Measurements from ENCODE around the gene ZNF211.

The ZNF211 gene

GRCh38 chr19:57664269-57665127 lies 31.5 kb downstream of the ZNF211 start:
- no peak for DNase-seq

- DNase-seq: no peak
Observed at GRCh38 chr19:57665261-57665806, 32.4 kb downstream of the ZNF211 start.

GRCh38 chr19:57667228-57667627 lies 34.3 kb downstream of the ZNF211 start:
- no peak for DNase-seq

- no peak for DNase-seq
Observed at GRCh38 chr19:57668635-57669034, 35.7 kb downstream of the ZNF211 start, which contains the start of gene ZSCAN4. Gene ZSCAN4, plus strand, starts transcription at chr19:57668935. Its CDS starts 7,211 bp downstream, at chr19:57676146.

GRCh38 chr19:57671124-57671895 lies 38.3 kb downstream of the ZNF211 start:
- no peak for DNase-seq

GRCh38 chr19:57672466-57672865 lies 39.5 kb downstream of the ZNF211 start:
- no peak for DNase-seq

GRCh38 chr19:57675881-57676280 lies 42.9 kb downstream of the ZNF211 start:
- DNase-seq: no peak

- DNase-seq: no peak
Observed at GRCh38 chr19:57682226-57682766, 49.3 kb downstream of the ZNF211 start.

- DNase-seq: no peak
Observed at GRCh38 chr19:57686727-57687126, 53.8 kb downstream of the ZNF211 start.

GRCh38 chr19:57687363-57688010 lies 54.5 kb downstream of the ZNF211 start:
- no peak for DNase-seq

- DNase-seq: no peak
Observed at GRCh38 chr19:57688011-57688763, 55.2 kb downstream of the ZNF211 start.

GRCh38 chr19:57689750-57690149 lies 56.8 kb downstream of the ZNF211 start:
- no peak for DNase-seq
